CD14-positive monocyte (primary cell): ENCODE data around the gene GPHN. TPM values are rescaled to one million over a fixed set of nuclear protein-coding genes. Genes with fewer than 3 reads are reported as not detected.

Experiments
- DNase-seq, 3 donors: peaks; one replicate each; pipeline ENCODE4 v3.0.0-alpha.2; 2011 to 2022
- H2AFZ ChIP-seq: 2 replicates; pipeline ENCODE4 v1.6.0; 2012; ENCODE audit warnings: mild to moderate bottlenecking, low read depth, low read length, inconsistent platforms; ENCODE audit not compliant: insufficient read depth, poor library complexity, severe bottlenecking
- H3K27ac ChIP-seq, 2 donors: 1 replicate in 1 of 2; 2 replicates in 1 of 2; pipeline ENCODE4 v1.5.1; 2012 to 2013; ENCODE audit warnings: low read length in 2 of 2, control low read depth in 1 of 2, inconsistent platforms in 1 of 2, low read depth in 1 of 2, mild to moderate bottlenecking in 1 of 2
- H3K27me3 ChIP-seq, 2 donors: one replicate each; pipeline versions ENCODE4 v1.6.0 to v1.6.1; 2011 to 2013; ENCODE audit warnings: low read length in 2 of 2; ENCODE audit not compliant: control insufficient read depth in 2 of 2, insufficient read depth in 2 of 2
- H3K36me3 ChIP-seq, 2 donors: replicated peaks in 1 of 2; 1 replicate in 1 of 2; 2 replicates in 1 of 2; pipeline versions ENCODE4 v1.5.1 to v1.6.1; 2012 to 2013; ENCODE audit warnings: low read length in 2 of 2, control low read depth in 1 of 2, inconsistent platforms in 1 of 2, mild to moderate bottlenecking in 1 of 2; ENCODE audit not compliant: insufficient read depth in 2 of 2, control insufficient read depth in 1 of 2
- H3K4me1 ChIP-seq, 2 donors: 1 replicate in 1 of 2; 2 replicates in 1 of 2; pipeline versions ENCODE4 v1.5.1 to v1.6.1; 2012 to 2013; ENCODE audit warnings: low read length in 2 of 2, control low read depth in 1 of 2, inconsistent platforms in 1 of 2, mild to moderate bottlenecking in 1 of 2, moderate library complexity in 1 of 2; ENCODE audit not compliant: insufficient read depth in 2 of 2, control insufficient read depth in 1 of 2
- H3K4me2 ChIP-seq: replicated peaks from 2 replicates; pipeline ENCODE3; 2012; ENCODE audit warnings: low read length, moderate library complexity, mild to moderate bottlenecking; ENCODE audit not compliant: poor library complexity, severe bottlenecking; ENCODE audit errors: extremely low read depth
- H3K4me3 ChIP-seq, 3 experiments: fragments of 200-600 bp in 1 of 3; sonication (generic) in 1 of 3; replicated peaks in 1 of 3; 1 replicate in 2 of 3; 2 replicates in 1 of 3; pipeline ENCODE4 v1.5.1; 2011 to 2013; ENCODE audit warnings: low read length in 3 of 3, mild to moderate bottlenecking in 3 of 3, control low read depth in 2 of 3, low read depth in 2 of 3, inconsistent platforms in 1 of 3, moderate library complexity in 1 of 3
- H3K79me2 ChIP-seq: 2 replicates; pipeline ENCODE4 v1.6.0; 2012; ENCODE audit warnings: mild to moderate bottlenecking, control low read depth, inconsistent platforms, low read length, moderate library complexity; ENCODE audit not compliant: insufficient read depth
- H3K9ac ChIP-seq: 2 replicates; pipeline ENCODE4 v1.6.0; 2017; ENCODE audit warnings: low read length, mild to moderate bottlenecking; ENCODE audit not compliant: insufficient read depth, poor library complexity, severe bottlenecking
- H3K9me3 ChIP-seq, 2 donors: replicated peaks in 1 of 2; 1 replicate in 1 of 2; 2 replicates in 1 of 2; pipeline versions ENCODE4 v1.5.1 to v1.6.1; 2012 to 2013; ENCODE audit warnings: low read length in 2 of 2, control low read depth in 1 of 2; ENCODE audit not compliant: control insufficient read depth in 1 of 2, insufficient read depth in 1 of 2
- H4K20me1 ChIP-seq: 2 replicates; pipeline ENCODE4 v1.6.0; 2012; ENCODE audit warnings: mild to moderate bottlenecking, low read length, control low read depth, moderate library complexity; ENCODE audit not compliant: insufficient read depth
- H3K27ac Mint-ChIP-seq, 7 donors: one replicate each; pipeline ENCODE4 v1.8.0; 2020; ENCODE audit warnings: mild to moderate bottlenecking in 7 of 7, mixed read lengths in 7 of 7, moderate library complexity in 6 of 7, inconsistent platforms in 2 of 7
- H3K27me3 Mint-ChIP-seq, 3 donors: one replicate each; pipeline ENCODE4 v1.8.0; 2021 to 2022; ENCODE audit warnings: low read depth in 3 of 3, mild to moderate bottlenecking in 3 of 3, mixed read lengths in 3 of 3, moderate library complexity in 3 of 3, inconsistent platforms in 1 of 3
- H3K36me3 Mint-ChIP-seq, 2 donors: one replicate each; pipeline ENCODE4 v1.8.0; 2020; ENCODE audit warnings: mixed read lengths in 2 of 2, inconsistent platforms in 1 of 2, mild to moderate bottlenecking in 1 of 2
- H3K4me1 Mint-ChIP-seq: one replicate; pipeline ENCODE4 v1.8.0; 2020; ENCODE audit warnings: mild to moderate bottlenecking, mixed read lengths
- H3K4me3 Mint-ChIP-seq, 2 donors: one replicate each; pipeline ENCODE4 v1.8.0; 2020; ENCODE audit warnings: mild to moderate bottlenecking in 2 of 2, mixed read lengths in 2 of 2, moderate library complexity in 1 of 2
- H3K9me3 Mint-ChIP-seq, 7 donors: one replicate each; pipeline ENCODE4 v1.8.0; 2020 to 2022; ENCODE audit warnings: mixed read lengths in 7 of 7, mild to moderate bottlenecking in 6 of 7, moderate library complexity in 6 of 7, inconsistent platforms in 2 of 7
- CTCF ChIP-seq: fragments of 200-600 bp; IDR thresholded peaks from one replicate; pipeline ENCODE4 v1.8.0; 2022; ENCODE audit warnings: antibody characterized with exemption, mild to moderate bottlenecking
- WGBS: methylation state at CpG from one replicate; pipeline ENCODE4 v1.1.5; 2013; ENCODE audit warnings: missing lambda C conversion rate; ENCODE audit not compliant: insufficient coverage; 5-methylcytosine and 5-hydroxymethylcytosine counted together
- intact Hi-C, 2 donors: fragments of 100-400 bp; cut with micrococcal nuclease; formaldehyde crosslinking; loops; one replicate each; pipeline versions ENCODE4 v1.15.0 to v1.15.1; 2023
- polyA plus RNA-seq, 3 donors: library from polyadenylated mRNA; depleted of rRNA in 1 of 3; unstranded in 2 of 3; stranded (reverse) in 1 of 3; fragments of 300-500 nt in 2 of 3; fragments of >200 nt in 1 of 3; fragmentation: Illumina TruSeq in 2 of 3; gene quantifications; 1 replicate in 2 of 3; 2 replicates in 1 of 3; pipeline ENCODE4 v1.2.3, GENCODE V29; 2012 to 2021

The GPHN gene
- polyA plus RNA-seq, 3 donors, result 1.9 to 3.1 (median 3.0) TPM

DNA sequence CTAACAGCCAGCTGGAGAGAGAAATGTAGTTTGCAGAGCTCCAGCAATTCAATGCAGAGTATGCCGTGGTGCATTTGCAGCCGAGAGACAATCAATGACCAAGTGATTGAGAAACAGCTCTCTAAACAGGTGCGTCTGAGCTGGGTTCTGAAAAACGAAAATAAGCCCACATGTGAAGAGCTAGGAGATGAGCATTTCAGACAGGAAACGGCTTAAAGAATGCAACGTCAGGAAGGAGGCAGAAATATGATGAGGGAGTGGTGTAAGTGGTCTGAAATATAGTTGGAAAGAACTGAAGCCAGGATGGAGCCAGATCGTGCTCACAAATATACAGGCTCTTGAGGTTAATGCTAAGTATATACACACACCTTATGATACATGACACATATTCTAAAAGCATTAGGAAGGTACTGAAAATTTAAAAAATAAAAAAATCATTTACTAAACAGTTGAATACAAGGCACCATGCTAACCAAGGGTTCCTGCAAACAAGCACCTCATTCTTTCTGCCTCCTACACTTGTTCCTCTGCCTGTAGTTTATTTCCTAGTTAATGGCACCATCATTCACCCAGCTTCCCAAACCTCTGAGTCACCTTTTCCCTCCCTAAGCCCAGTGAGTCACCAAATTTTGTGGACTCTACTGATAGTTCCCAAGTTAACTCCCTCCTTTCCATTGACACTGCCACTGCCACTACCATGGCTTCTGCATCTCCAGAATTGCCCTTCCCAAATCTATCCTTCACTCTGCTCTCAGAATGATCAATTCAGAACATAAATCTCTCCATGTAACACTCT, 679.0 kb downstream of the GPHN start:
- Mint-ChIP-seq H3K4me3 (no peak overlapping the region), H3K36me3 (no peaks in the 10 kb centered on the region), H3K9me3 (peaks cover 0 to 2% (median 0%) of the 10 kb centered on the region in 7 donors), H3K27ac (no peak overlapping the region), H3K27me3 (peaks cover 2 to 7% (median 4%) of the 10 kb centered on the region in 3 donors), H3K4me1 (peaks cover 6% of the 10 kb centered on the region)
- 79% methylated on average over 6 of the region's 7 CpGs for whole genome bisulfite sequencing
- Histone ChIP-seq H3K27ac (no peak overlapping the region), H3K4me3 (no peak overlapping the region), H3K36me3 (no peaks in the 10 kb centered on the region), H3K9me3 (no peaks in the 10 kb centered on the region), H3K4me1 (peaks cover 0 to 8% of the 10 kb centered on the region in 2 donors), H3K4me2 (no peak overlapping the region), H4K20me1 (no peaks in the 10 kb centered on the region), H3K9ac (no peak overlapping the region), H3K79me2 (no peaks in the 10 kb centered on the region), H2AFZ (no peak overlapping the region), H3K27me3 (peaks cover 0 to 2% of the 10 kb centered on the region in 2 donors)
- intact Hi-C loops, result no loop called here
- no peak for TF ChIP-seq CTCF
- DNase-seq, result no peak

DNA sequence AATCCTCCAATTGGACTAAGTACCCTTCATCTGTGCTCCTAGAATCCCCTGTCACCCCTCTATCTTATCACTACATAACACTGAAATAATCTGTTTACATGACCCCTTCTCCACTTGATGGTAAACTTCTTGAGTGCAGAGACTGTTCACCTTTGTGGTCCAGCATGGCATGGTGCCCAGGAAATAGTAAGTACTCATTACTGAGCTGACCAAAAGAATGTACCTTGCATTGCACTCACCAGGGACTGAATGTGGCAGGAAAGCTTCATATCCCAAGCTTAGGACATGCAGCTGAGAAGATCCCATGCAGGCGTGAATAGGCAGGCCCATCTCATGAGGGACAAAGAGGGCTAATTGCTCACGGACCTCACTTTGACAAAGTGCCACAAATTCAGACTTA, 679.9 kb downstream of the GPHN start:
- no peaks in the 10 kb centered on the region for H3K36me3 ChIP-seq
- intact Hi-C loops, result no loop called here
- no peak overlapping the region for H2AFZ ChIP-seq
- no peak overlapping the region for H3K4me2 ChIP-seq
- H3K4me1 Mint-ChIP-seq, result peaks cover 6% of the 10 kb centered on the region
- no peaks in the 10 kb centered on the region for H3K79me2 ChIP-seq
- peaks cover 0 to 2% (median 0%) of the 10 kb centered on the region in 7 donors for H3K9me3 Mint-ChIP-seq
- no peak for TF ChIP-seq CTCF
- no peak overlapping the region for H3K4me3 Mint-ChIP-seq
- no peaks in the 10 kb centered on the region for H4K20me1 ChIP-seq
- no peaks in the 10 kb centered on the region for H3K9me3 ChIP-seq
- H3K36me3 Mint-ChIP-seq, result no peaks in the 10 kb centered on the region
- peaks cover 2 to 7% (median 4%) of the 10 kb centered on the region in 3 donors for H3K27me3 Mint-ChIP-seq
- H3K4me3 ChIP-seq, result no peak overlapping the region
- no peak for DNase-seq
- H3K9ac ChIP-seq, result no peak overlapping the region
- peaks cover 0 to 2% of the 10 kb centered on the region in 2 donors for H3K27me3 ChIP-seq
- no peak overlapping the region for H3K27ac ChIP-seq
- peaks cover 0 to 8% of the 10 kb centered on the region in 2 donors for H3K4me1 ChIP-seq
- H3K27ac Mint-ChIP-seq, result no peak overlapping the region
- 100% methylated on average over 1 of the region's 2 CpGs for WGBS
